OCI-LY3 (cell line): ENCODE data around the gene UBL4A.

ENCODE experiments used
- H2AFZ ChIP-seq: fragments of 200-600, 300-600 bp; shearing (Covaris generic); 2 replicates; pipeline ENCODE4 v1.6.0; 2014; ENCODE audit warnings: antibody characterized with exemption, low read depth, low read length
- H3K27ac ChIP-seq: fragments of 200-600, 300-600 bp; sonication (generic); 2 replicates; pipeline ENCODE4 v1.5.1; 2014; ENCODE audit warnings: mild to moderate bottlenecking, low read length, moderate library complexity, mixed read lengths
- H3K27me3 ChIP-seq: fragments of 200-600, 300-600 bp; sonication (generic); 2 replicates; pipeline ENCODE4 v1.6.1; 2014; ENCODE audit warnings: low read depth, low read length, mixed read lengths
- H3K36me3 ChIP-seq: fragments of 200-600, 300-600 bp; sonication (generic); replicated peaks from 2 replicates; pipeline ENCODE3; 2014; ENCODE audit warnings: low read depth, low read length, mixed read lengths
- H3K4me1 ChIP-seq: fragments of 300-600, 200-600 bp; sonication (generic); 2 replicates; pipeline ENCODE4 v1.6.1; 2014; ENCODE audit warnings: low read length, mixed read lengths
- H3K4me2 ChIP-seq: fragments of 200-600, 300-600 bp; sonication (generic); 2 replicates; pipeline ENCODE4 v1.6.1; 2014; ENCODE audit warnings: low read length, mixed read lengths
- H3K4me3 ChIP-seq: fragments of 300-600, 200-600 bp; sonication (generic); 2 replicates; pipeline ENCODE4 v1.5.1; 2014; ENCODE audit warnings: antibody characterized with exemption, mild to moderate bottlenecking, low read length, moderate library complexity
- H3K79me2 ChIP-seq: fragments of 300-600, 200-600 bp; shearing (Covaris generic); 2 replicates; pipeline ENCODE4 v1.6.1; 2014; ENCODE audit warnings: mild to moderate bottlenecking, low read length, mixed read lengths
- H3K9ac ChIP-seq: fragments of 300-600, 200-600 bp; shearing (Covaris generic); 2 replicates; pipeline ENCODE4 v1.6.0; 2014; ENCODE audit warnings: mild to moderate bottlenecking, low read length, moderate library complexity
- H3K9me3 ChIP-seq: fragments of 200-600, 300-600 bp; shearing (Covaris generic); 2 replicates; pipeline ENCODE4 v1.6.1; 2014; ENCODE audit warnings: low read length, mixed read lengths; ENCODE audit not compliant: insufficient read depth
- H4K20me1 ChIP-seq: fragments of 200-600, 300-600 bp; sonication (generic); 2 replicates; pipeline ENCODE4 v1.6.1; 2016; ENCODE audit warnings: low read length, mixed read lengths; ENCODE audit not compliant: insufficient read depth
- EZH2phosphoT487 ChIP-seq: fragments of 200-600 bp; shearing (Covaris generic); IDR thresholded peaks from 2 replicates; pipeline ENCODE4 v1.6.1; 2018; ENCODE audit warnings: antibody characterized with exemption, mixed run types, low read depth
- TF ChIP-seq, protein P1 (sequence below): fragments of 200-600, 300-600 bp; sonication (generic); IDR thresholded peaks from 2 replicates; pipeline ENCODE4 v1.5.1; 2014; ENCODE audit warnings: antibody characterized with exemption, low read length, low read depth

The UBL4A gene

GRCh38 chrX:154468217-154468616 is 18.2 kb downstream of the UBL4A start:
- Histone ChIP-seq H3K4me1 (no peaks in the 10 kb centered on the region), H3K4me2 (no peak overlapping the region), H3K4me3 (no peak overlapping the region), H3K9ac (no peak overlapping the region), H3K79me2 (no peaks in the 10 kb centered on the region), H3K27ac (no peak overlapping the region), H4K20me1 (no peaks in the 10 kb centered on the region), H3K9me3 (no peaks in the 10 kb centered on the region), H2AFZ (no peak overlapping the region), H3K36me3 (no peaks in the 10 kb centered on the region), H3K27me3 (no peaks in the 10 kb centered on the region)
- TF ChIP-seq, protein P1, sequence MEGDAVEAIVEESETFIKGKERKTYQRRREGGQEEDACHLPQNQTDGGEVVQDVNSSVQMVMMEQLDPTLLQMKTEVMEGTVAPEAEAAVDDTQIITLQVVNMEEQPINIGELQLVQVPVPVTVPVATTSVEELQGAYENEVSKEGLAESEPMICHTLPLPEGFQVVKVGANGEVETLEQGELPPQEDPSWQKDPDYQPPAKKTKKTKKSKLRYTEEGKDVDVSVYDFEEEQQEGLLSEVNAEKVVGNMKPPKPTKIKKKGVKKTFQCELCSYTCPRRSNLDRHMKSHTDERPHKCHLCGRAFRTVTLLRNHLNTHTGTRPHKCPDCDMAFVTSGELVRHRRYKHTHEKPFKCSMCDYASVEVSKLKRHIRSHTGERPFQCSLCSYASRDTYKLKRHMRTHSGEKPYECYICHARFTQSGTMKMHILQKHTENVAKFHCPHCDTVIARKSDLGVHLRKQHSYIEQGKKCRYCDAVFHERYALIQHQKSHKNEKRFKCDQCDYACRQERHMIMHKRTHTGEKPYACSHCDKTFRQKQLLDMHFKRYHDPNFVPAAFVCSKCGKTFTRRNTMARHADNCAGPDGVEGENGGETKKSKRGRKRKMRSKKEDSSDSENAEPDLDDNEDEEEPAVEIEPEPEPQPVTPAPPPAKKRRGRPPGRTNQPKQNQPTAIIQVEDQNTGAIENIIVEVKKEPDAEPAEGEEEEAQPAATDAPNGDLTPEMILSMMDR: no peak
- TF ChIP-seq EZH2phosphoT487: no peak

GRCh38 chrX:154467556-154467955 is 18.9 kb downstream of the UBL4A start:
- TF ChIP-seq, protein P1: no peak
- no peak for TF ChIP-seq EZH2phosphoT487
- Histone ChIP-seq H2AFZ (no peak overlapping the region), H3K4me2 (no peak overlapping the region), H3K9ac (no peak overlapping the region), H3K79me2 (no peaks in the 10 kb centered on the region), H4K20me1 (no peaks in the 10 kb centered on the region), H3K4me1 (no peaks in the 10 kb centered on the region), H3K36me3 (no peaks in the 10 kb centered on the region), H3K4me3 (no peak overlapping the region), H3K27ac (no peak overlapping the region), H3K9me3 (no peaks in the 10 kb centered on the region), H3K27me3 (no peaks in the 10 kb centered on the region)

GRCh38 chrX:154466907-154467306 is 19.5 kb downstream of the UBL4A start:
- TF ChIP-seq, protein P1: no peak
- TF ChIP-seq EZH2phosphoT487: no peak
- no peaks in the 10 kb centered on the region for H3K9me3 ChIP-seq
- no peaks in the 10 kb centered on the region for H3K4me1 ChIP-seq
- no peaks in the 10 kb centered on the region for H3K36me3 ChIP-seq
- H3K27me3 ChIP-seq: no peaks in the 10 kb centered on the region
- H3K9ac ChIP-seq: no peak overlapping the region
- H2AFZ ChIP-seq: no peak overlapping the region
- H3K79me2 ChIP-seq: no peaks in the 10 kb centered on the region
- no peak overlapping the region for H3K4me3 ChIP-seq
- H4K20me1 ChIP-seq: no peaks in the 10 kb centered on the region
- no peak overlapping the region for H3K27ac ChIP-seq
- H3K4me2 ChIP-seq: no peak overlapping the region

- Histone ChIP-seq H3K4me3 (no peak overlapping the region), H3K4me2 (no peak overlapping the region), H3K36me3 (no peaks in the 10 kb centered on the region), H3K27ac (no peak overlapping the region), H3K79me2 (no peaks in the 10 kb centered on the region), H4K20me1 (no peaks in the 10 kb centered on the region), H3K9me3 (no peaks in the 10 kb centered on the region), H2AFZ (no peak overlapping the region), H3K4me1 (no peaks in the 10 kb centered on the region), H3K27me3 (no peaks in the 10 kb centered on the region), H3K9ac (no peak overlapping the region)
- no peak for TF ChIP-seq EZH2phosphoT487
- TF ChIP-seq, protein P1: no peak
Observed at GRCh38 chrX:154466036-154466435, 20.4 kb downstream of the UBL4A start.
